Lung (tissue), 12 donors: Measurements from ENCODE around the gene TOMM34. TPM values are rescaled to one million over a fixed set of nuclear protein-coding genes. Genes with fewer than 3 reads are reported as not detected.

ENCODE experiments used
- ATAC-seq: fragments of 200-7000 bp; cut with Tn5 transposase; one replicate; pipeline ENCODE4 v1.9.1; 2020; ENCODE audit warnings: moderate number of reproducible peaks; ENCODE audit not compliant: insufficient read depth, low FRiP score
- DNase-seq, 3 donors: peaks; one replicate each; pipeline ENCODE4 v3.0.0-alpha.2; 2013 to 2017
- H3K27ac ChIP-seq, 2 donors: one replicate each; pipeline ENCODE4 v1.5.1; 2013; ENCODE audit warnings: mild to moderate bottlenecking in 2 of 2, moderate library complexity in 2 of 2, control low read depth in 1 of 2, inconsistent platforms in 1 of 2, low read depth in 1 of 2, low read length in 1 of 2
- H3K27me3 ChIP-seq, 3 donors: one replicate each; pipeline ENCODE4 v1.5.1; 2013; ENCODE audit warnings: low read length in 2 of 3; ENCODE audit not compliant: control insufficient read depth in 3 of 3, insufficient read depth in 3 of 3
- H3K36me3 ChIP-seq, 4 donors: one replicate each; pipeline ENCODE4 v1.5.1; 2013; ENCODE audit warnings: low read length in 4 of 4, mild to moderate bottlenecking in 1 of 4, moderate library complexity in 1 of 4; ENCODE audit not compliant: control insufficient read depth in 4 of 4, insufficient read depth in 4 of 4
- H3K4me1 ChIP-seq, 5 donors: one replicate each; pipeline ENCODE4 v1.5.1; 2013; ENCODE audit warnings: low read length in 5 of 5, mild to moderate bottlenecking in 2 of 5, moderate library complexity in 1 of 5; ENCODE audit not compliant: control insufficient read depth in 5 of 5, insufficient read depth in 5 of 5
- H3K4me3 ChIP-seq: one replicate; pipeline ENCODE4 v1.5.1; 2013; ENCODE audit warnings: mild to moderate bottlenecking, control low read depth, moderate library complexity
- H3K9ac ChIP-seq, 2 donors: one replicate each; pipeline ENCODE4 v1.5.1; 2013; ENCODE audit warnings: low read length in 2 of 2, control low read depth in 1 of 2; ENCODE audit not compliant: insufficient read depth in 1 of 2
- H3K9me3 ChIP-seq, 4 donors: one replicate each; pipeline ENCODE4 v1.5.1; 2013; ENCODE audit warnings: low read length in 3 of 4, mild to moderate bottlenecking in 1 of 4, moderate library complexity in 1 of 4; ENCODE audit not compliant: control insufficient read depth in 4 of 4, insufficient read depth in 3 of 4
- CTCF ChIP-seq: IDR thresholded peaks from 2 replicates; pipeline ENCODE4 v1.5.1; 2012; ENCODE audit warnings: mild to moderate bottlenecking; ENCODE audit errors: control extremely low read depth, extremely low read depth
- WGBS, 2 donors: extraction: QIAGEN DNeasy Blood & Tissue Kit; methylation state at CpG; one replicate each; pipeline ENCODE4 v1.1.7; 2013; 5-methylcytosine and 5-hydroxymethylcytosine counted together
- polyA plus RNA-seq, 2 donors: library from polyadenylated mRNA; stranded (reverse); fragments of 200-250 nt; gene quantifications; one replicate each; pipeline ENCODE4 v1.2.1, GENCODE V29; 2013
- total RNA-seq, 2 donors: library from RNA; depleted of rRNA in 1 of 2; stranded (reverse); fragments of >200 nt in 1 of 2; gene quantifications; one replicate each; pipeline ENCODE4 v1.2.1, GENCODE V29; 2014 to 2021
- donor health status: control.
- donor health status: control.
- donor health status: Bipolar disorder and iron deficiency.
- donor health status: healthy.
- donor health status: DM: yes; HTN: yes; CAD: no.

The TOMM34 gene
- total and polyA plus RNA-seq, 4 donors: 9.8 to 24.7 (median 17.1) TPM

- 90 to 93% methylated on average over 18 of the region's 18 CpGs for WGBS, 2 donors
- no peaks in the 10 kb centered on the region for H3K27me3 ChIP-seq
- H3K27ac ChIP-seq: no peak overlapping the region
- no peaks in the 10 kb centered on the region for H3K9me3 ChIP-seq
- H3K9ac ChIP-seq: no peak overlapping the region
- DNase-seq (no peak), ATAC-seq (no peak)
- no peak for TF ChIP-seq CTCF
- no peak overlapping the region for H3K4me3 ChIP-seq
- H3K4me1 ChIP-seq: no peaks in the 10 kb centered on the region
- H3K36me3 ChIP-seq: peaks cover 0 to 17% (median 6%) of the 10 kb centered on the region in 4 donors
These were observed 29.6 kb downstream of the TOMM34 start for GRCh38 chr20:44930517-44931168.

GRCh38 chr20:44928595-44928994 is 31.6 kb downstream of the TOMM34 start:
- DNase-seq (no peak), ATAC-seq (no peak)
- no peak overlapping the region for H3K9ac ChIP-seq
- H3K4me3 ChIP-seq: no peak overlapping the region
- H3K9me3 ChIP-seq: no peaks in the 10 kb centered on the region
- no peak overlapping the region for H3K27ac ChIP-seq
- no peaks in the 10 kb centered on the region for H3K27me3 ChIP-seq
- WGBS, 2 donors: 67 to 74% methylated on average over 3 of the region's 3 CpGs
- H3K36me3 ChIP-seq: peaks cover 0 to 20% (median 5%) of the 10 kb centered on the region in 4 donors
- no peak for TF ChIP-seq CTCF
- no peaks in the 10 kb centered on the region for H3K4me1 ChIP-seq

GRCh38 chr20:44924541-44924940 is 35.7 kb downstream of the TOMM34 start:
- whole genome bisulfite sequencing, 2 donors: 87% methylated on average over 4 of the region's 4 CpGs
- Histone ChIP-seq H3K9ac (no peak overlapping the region), H3K4me1 (no peaks in the 10 kb centered on the region), H3K27ac (no peak overlapping the region), H3K36me3 (peaks cover 0 to 14% (median 4%) of the 10 kb centered on the region in 4 donors), H3K9me3 (no peaks in the 10 kb centered on the region), H3K27me3 (no peaks in the 10 kb centered on the region), H3K4me3 (no peak overlapping the region)
- no peak for ATAC-seq
- no peak for TF ChIP-seq CTCF
- DNase-seq: no peak

GRCh38 chr20:44921447-44921846 is 38.8 kb downstream of the TOMM34 start:
- Histone ChIP-seq H3K36me3 (peaks cover 0 to 21% (median 4%) of the 10 kb centered on the region in 4 donors), H3K9ac (no peak overlapping the region), H3K27ac (no peak overlapping the region), H3K9me3 (no peaks in the 10 kb centered on the region), H3K4me1 (no peaks in the 10 kb centered on the region), H3K27me3 (no peaks in the 10 kb centered on the region), H3K4me3 (no peak overlapping the region)
- no peak for DNase-seq
- no peak for ATAC-seq
- TF ChIP-seq CTCF: no peak
- 98% methylated on average over 14 of the region's 14 CpGs for WGBS, 2 donors
